ENCODE data around the gene KNTC1.
"Not testable (repeated sequence)": the region's sequence is repeated elsewhere in the genome, so short reads cannot be mapped to it uniquely, and the experiment has no call there.

KNTC1 gene, protein sequence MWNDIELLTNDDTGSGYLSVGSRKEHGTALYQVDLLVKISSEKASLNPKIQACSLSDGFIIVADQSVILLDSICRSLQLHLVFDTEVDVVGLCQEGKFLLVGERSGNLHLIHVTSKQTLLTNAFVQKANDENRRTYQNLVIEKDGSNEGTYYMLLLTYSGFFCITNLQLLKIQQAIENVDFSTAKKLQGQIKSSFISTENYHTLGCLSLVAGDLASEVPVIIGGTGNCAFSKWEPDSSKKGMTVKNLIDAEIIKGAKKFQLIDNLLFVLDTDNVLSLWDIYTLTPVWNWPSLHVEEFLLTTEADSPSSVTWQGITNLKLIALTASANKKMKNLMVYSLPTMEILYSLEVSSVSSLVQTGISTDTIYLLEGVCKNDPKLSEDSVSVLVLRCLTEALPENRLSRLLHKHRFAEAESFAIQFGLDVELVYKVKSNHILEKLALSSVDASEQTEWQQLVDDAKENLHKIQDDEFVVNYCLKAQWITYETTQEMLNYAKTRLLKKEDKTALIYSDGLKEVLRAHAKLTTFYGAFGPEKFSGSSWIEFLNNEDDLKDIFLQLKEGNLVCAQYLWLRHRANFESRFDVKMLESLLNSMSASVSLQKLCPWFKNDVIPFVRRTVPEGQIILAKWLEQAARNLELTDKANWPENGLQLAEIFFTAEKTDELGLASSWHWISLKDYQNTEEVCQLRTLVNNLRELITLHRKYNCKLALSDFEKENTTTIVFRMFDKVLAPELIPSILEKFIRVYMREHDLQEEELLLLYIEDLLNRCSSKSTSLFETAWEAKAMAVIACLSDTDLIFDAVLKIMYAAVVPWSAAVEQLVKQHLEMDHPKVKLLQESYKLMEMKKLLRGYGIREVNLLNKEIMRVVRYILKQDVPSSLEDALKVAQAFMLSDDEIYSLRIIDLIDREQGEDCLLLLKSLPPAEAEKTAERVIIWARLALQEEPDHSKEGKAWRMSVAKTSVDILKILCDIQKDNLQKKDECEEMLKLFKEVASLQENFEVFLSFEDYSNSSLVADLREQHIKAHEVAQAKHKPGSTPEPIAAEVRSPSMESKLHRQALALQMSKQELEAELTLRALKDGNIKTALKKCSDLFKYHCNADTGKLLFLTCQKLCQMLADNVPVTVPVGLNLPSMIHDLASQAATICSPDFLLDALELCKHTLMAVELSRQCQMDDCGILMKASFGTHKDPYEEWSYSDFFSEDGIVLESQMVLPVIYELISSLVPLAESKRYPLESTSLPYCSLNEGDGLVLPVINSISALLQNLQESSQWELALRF (N-terminal part only)

DNA sequence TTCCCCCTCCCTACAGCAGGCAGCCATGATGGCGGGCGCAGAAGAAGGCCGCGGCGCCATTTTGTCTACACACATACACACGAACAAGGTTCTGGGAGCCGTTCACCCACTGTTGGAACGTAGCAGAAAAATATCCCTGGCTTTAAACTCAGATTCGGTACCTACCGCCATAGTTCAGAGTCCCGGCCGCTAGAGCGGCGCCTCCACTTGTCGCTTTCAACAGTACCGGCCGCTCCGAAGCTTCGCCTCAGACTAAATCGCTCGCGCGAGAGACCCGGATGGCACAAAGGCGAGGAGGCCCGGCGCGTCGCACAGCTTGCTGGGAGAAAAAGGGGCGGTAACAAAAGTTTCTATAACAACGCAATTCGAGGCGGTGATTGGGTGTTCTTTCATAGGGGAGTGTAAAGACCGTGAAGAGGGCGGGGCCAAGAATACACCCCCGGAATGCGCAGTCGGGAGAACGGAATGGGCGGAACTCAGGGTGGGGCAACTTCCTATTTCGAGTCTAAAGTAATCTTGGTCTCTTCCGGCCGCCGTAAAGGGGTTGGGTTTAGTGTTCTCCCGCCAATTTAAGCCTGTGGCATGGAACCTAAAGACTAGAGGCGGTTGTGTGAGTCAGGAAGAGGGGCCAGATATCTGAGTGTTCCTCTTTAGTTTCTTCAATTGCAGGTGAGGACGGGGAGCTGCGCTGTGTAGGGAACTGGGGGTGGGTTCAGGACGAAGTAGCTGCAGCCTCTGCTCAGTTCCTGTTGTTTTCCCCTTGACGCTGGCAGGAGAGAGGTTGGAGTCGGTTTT, at the start of gene KNTC1, which contains the start of gene RSRC2:
KNTC1 (plus strand) TSS at position 567 of the 795 bp plus-strand sequence. CDS start 2,815 bp downstream, outside the sequence.
RSRC2 (minus strand) TSS at position 254 of the 795 bp plus-strand sequence; CDS start at position 171, 83 bp downstream.
- TF ChIP-seq, protein P1, sequence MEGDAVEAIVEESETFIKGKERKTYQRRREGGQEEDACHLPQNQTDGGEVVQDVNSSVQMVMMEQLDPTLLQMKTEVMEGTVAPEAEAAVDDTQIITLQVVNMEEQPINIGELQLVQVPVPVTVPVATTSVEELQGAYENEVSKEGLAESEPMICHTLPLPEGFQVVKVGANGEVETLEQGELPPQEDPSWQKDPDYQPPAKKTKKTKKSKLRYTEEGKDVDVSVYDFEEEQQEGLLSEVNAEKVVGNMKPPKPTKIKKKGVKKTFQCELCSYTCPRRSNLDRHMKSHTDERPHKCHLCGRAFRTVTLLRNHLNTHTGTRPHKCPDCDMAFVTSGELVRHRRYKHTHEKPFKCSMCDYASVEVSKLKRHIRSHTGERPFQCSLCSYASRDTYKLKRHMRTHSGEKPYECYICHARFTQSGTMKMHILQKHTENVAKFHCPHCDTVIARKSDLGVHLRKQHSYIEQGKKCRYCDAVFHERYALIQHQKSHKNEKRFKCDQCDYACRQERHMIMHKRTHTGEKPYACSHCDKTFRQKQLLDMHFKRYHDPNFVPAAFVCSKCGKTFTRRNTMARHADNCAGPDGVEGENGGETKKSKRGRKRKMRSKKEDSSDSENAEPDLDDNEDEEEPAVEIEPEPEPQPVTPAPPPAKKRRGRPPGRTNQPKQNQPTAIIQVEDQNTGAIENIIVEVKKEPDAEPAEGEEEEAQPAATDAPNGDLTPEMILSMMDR (IDR thresholded peaks at IDR 0.05; ENCODE audit: insufficient read depth, missing control alignments), result no peak
- FAIRE-seq (no peak), DNase-seq (ENCODE audit: insufficient read length, low spot score) (peak; percentile 57)

DNA sequence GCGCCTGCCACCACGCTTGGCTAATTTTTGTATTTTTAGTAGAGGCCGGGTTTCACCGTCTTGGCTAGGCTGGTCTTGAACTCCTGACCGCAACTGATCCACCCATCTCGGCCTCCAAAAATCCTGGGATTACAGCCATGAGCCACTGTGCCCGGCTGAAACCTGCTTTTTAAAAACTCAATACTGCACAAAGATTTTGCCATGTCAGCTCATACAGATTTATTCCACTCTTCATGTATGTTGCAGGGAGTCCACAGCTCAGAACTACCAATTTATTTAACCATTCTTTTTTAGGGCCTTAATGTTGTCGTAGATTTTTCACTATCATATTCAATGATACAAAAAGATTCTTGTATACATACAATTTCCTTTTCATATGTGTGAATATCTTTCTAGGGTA, 46.3 kb upstream of the KNTC1 start:
- FAIRE-seq (no peak), DNase-seq (ENCODE audit: insufficient read length, low spot score) (no peak)
- TF ChIP-seq, protein P1 (IDR thresholded peaks at IDR 0.05; ENCODE audit: insufficient read depth, missing control alignments), result no peak

DNA sequence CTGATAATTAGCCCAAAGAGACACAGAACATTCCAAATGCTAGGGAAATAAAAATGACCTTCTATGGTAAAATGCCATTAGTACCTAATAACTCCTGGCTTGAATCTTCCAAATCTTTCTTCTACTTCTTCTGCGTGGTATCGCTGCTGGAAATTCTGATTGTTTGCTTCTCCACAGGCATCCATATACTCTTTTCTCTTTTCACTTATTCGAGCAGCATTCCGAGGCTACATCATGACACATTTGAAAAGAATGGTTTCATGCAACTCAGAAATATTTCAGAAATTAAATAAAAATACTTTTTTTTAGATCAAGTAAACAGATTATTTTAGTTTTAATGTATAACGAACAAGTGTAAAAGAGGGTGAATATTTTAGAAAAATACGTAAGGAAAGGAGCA, 45.2 kb upstream of the KNTC1 start:
- FAIRE-seq, result no peak
- no peak for DNase-seq (ENCODE audit: insufficient read length, low spot score)
- TF ChIP-seq, protein P1 (IDR thresholded peaks at IDR 0.05; ENCODE audit: insufficient read depth, missing control alignments), result no peak

DNA sequence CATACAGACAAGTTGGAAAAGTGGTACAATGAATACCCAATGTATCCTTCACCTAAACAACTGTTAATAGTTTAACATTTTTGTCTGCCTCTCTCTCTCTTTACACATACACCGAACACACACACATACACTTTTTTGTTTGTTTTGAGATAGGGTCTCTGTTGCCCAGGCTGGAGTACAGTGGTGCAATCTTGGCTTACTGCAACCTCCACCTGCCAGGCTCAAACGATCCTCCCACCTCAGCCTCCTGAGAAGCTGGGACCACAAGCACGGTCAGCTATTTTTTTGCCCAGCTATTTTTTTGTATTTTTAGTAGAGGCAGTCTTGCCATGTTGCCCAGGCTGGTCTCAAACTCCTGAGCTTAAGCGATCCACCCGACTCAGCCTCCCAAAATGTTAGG, 43.1 kb upstream of the KNTC1 start:
- DNase-seq (ENCODE audit: insufficient read length, low spot score) (no peak), FAIRE-seq (no peak)
- TF ChIP-seq, protein P1 (IDR thresholded peaks at IDR 0.05; ENCODE audit: insufficient read depth, missing control alignments), result no peak

DNA sequence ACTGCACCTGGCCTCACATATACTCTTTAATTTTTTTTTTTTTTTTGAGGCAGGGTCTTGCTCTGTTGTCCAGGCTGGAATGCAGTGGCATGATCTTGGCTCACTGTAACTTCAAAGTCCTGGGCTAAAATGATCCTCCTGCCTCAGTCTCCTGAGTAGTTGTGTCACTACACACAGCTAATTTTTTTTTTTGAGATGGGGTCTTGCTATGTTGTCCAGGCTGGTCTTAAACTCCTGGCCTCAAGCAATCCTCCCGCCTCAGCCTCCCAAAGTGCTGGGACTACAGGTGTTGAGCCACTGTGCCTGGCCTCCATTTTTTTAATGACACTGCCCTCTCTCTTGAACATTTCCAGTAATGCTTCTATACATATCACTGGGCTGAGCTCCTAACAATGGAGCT, 42.7 kb upstream of the KNTC1 start:
- not testable (repeated sequence) for DNase-seq (ENCODE audit: insufficient read length, low spot score); FAIRE-seq

DNA sequence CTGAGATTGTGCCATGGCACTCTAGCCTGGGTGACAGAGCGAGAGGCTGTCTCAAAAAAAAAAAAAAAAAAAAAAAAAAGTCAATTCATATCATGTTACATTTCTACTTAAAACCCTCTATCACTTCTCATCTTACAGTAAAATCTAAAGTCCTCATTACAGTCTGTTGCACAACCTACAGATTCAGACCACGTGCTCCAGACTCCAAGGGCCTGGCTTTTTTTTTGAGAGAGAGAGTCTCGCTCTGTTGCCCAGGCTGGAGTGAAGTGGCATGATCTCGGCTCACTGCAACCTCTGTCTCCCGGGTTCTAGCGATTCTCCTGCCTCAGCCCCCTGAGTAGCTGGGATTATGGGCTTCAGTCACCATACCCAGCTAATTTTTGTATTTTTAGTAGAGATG, 40.7 kb upstream of the KNTC1 start:
- not testable (repeated sequence) for FAIRE-seq; DNase-seq (ENCODE audit: insufficient read length, low spot score)

DNA sequence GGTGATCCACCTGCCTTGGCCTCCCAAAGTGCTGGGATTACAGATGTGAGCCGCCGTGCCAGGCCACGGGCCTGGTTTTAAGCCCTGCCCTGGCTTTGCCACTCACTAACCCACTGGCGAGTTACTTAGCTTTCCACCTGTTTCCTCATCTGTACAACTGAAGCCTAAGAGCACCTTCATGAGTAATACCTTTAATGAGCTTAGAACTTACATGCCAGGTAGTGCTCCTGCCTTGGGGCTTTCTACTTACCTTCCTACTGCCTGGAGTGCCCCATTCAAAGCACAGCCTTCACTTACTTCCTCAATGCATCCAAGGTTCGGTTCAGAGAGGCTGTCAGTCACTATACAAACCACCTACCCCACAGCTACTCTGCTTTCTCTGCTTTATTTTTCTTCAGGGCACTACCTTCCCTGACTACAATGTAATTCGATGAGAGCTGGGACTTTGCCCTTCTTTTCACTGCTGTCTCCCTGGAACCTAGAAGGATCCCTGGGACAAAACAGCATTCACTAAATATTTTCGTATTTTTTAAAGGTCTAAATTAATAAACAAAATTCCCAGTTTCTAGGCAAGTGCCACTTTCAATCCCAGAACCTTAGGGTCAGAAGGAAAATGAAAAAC, 40.1 kb upstream of the KNTC1 start:
- TF ChIP-seq, protein P1 (IDR thresholded peaks at IDR 0.05; ENCODE audit: insufficient read depth, missing control alignments), result no peak
- DNase-seq (ENCODE audit: insufficient read length, low spot score), result no peak
- FAIRE-seq, result no peak

DNA sequence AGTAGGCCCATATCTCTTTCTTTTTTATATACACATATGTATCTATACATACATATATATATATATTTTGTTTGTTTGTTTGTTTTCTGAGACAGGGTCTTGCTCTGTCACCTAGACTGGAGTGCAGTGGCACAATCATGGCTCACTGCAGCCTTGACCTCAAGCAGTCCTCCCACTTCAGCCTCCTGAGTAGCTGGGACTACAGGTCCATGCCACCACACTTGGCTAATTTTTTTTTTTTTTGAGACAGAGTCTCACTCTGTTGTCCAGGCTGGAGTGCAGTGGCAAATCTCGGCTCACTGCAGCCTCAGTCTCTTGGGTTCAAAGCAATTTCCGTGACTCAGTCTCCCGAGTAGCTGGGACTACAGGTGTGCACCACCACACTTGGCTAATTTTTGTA, 39.2 kb upstream of the KNTC1 start:
- not testable (repeated sequence) for DNase-seq (ENCODE audit: insufficient read length, low spot score); FAIRE-seq
